Measurements from ENCODE around the gene CHRM1.
"Not testable (repeated sequence)": the region's sequence is repeated elsewhere in the genome, so short reads cannot be mapped to it uniquely, and the experiment has no call there.

The CHRM1 gene

GRCh38 chr11:62921201-62921572 lies at the start of gene CHRM1:
TSS of gene CHRM1 (minus strand) at chr11:62921363. CDS start at chr11:62911100, 10,263 bp downstream.
- DNase-seq, result no peak

GRCh38 chr11:62965574-62965973 lies 44.4 kb upstream of the CHRM1 start:
- no peak for DNase-seq

- no peak for DNase-seq
Measured at GRCh38 chr11:62962391-62962790, 41.2 kb upstream of the CHRM1 start.

DNA sequence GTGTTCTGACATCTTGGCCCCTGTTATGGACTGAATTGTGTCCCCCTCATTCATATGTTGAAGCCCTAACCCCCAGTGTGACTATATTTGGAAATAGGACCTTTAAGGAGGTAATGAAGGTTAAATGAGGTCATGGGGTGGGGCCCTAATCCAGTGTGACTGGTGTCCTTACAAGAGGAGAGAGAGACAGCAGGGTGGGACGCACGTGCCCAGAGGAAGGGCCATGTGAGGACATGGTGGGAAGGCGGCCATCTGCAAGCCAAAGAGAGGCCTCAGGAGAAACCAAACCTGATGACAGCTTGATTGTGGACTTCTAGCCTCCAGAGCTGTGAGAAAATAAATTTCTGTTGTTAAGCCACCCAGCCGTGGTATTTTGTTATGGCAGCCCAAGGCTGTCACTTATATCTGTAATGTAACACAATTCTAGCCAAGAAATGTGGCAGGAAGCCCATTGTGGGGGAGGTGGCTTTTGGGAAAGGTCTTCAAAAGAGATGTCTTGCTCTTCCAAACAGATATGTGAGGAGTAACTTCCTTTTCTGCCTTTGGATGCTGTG lies 39.9 kb upstream of the CHRM1 start:
- no peak for DNase-seq

DNA sequence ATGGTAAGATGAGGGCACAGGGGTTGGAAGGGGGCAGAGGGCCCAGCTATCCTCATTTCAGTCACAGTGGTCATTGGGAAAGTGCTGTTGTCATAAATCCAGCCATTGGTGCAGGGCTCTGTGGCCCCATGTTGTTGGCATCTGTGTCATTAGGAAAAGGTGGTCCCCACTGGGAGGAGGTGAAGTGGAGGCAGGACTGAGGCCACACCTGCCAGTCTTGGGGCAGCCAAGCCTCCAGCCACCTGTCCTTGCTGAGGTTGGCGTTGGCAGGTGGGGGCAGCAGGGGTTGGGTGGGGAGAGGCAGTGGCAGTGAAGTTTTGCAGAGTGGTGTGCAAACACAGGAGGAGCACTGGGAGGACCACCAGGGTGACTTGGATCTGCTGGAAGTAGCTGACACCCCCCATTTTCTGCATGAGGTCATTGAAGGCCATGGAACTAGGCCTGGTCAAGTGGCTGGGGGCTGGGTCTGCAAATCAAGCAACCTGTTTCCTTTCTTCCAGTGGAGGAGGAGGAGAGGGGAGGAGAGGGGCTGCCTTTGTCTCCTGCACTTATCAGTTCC lies 38.3 kb upstream of the CHRM1 start:
- DNase-seq, result no peak

GRCh38 chr11:62958547-62959421 lies 37.6 kb upstream of the CHRM1 start:
- DNase-seq, result no peak

DNA sequence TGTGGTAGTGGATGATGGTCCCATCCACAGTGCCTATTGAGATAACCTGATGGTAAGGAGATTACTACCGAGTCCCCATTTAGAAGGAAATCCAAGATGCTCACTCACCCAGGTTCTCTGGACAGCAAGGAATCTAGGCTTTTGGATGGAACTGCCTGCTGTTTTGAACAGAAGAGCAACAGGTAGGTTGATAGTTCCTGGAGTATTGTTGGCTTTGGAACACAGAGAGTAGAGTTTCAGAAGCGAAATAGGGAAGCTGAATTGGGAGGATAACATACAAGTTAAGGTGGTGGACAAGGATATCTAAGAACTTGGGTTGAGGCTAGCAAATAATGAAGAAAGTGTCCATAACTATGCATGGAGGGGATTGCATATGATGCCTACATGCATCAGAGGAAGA lies 36.0 kb upstream of the CHRM1 start:
- DNase-seq, result no peak

GRCh38 chr11:62954478-62954877 lies 33.3 kb upstream of the CHRM1 start:
- DNase-seq, result no peak

- DNase-seq, result no peak
Measured at GRCh38 chr11:62953811-62954210, 32.6 kb upstream of the CHRM1 start.

GRCh38 chr11:62948765-62949320 lies 27.7 kb upstream of the CHRM1 start:
- no peak for DNase-seq

GRCh38 chr11:62945538-62945937 lies 24.4 kb upstream of the CHRM1 start:
- DNase-seq, result not testable (repeated sequence)

DNA sequence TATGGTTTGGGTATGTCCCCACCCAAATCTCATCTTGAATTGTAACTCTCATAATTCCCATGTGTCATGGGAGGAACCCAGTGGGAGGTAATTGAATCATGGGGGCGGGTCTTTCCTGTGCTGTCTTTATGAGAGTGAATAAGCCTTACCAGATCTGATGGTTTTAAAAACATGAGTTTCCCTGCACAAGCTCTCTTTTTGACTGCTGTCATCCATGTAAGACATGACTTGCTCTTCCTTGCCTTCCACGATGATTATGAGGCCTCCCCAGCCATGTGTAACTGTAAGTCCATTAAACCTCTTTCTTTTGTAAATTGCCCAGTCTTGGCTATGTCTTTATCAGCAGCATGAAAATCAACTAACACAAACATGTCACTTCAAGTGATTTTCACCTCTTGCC lies 16.4 kb upstream of the CHRM1 start:
- not testable (repeated sequence) for DNase-seq

GRCh38 chr11:62934496-62934785 lies 13.3 kb upstream of the CHRM1 start:
- no peak for DNase-seq

DNA sequence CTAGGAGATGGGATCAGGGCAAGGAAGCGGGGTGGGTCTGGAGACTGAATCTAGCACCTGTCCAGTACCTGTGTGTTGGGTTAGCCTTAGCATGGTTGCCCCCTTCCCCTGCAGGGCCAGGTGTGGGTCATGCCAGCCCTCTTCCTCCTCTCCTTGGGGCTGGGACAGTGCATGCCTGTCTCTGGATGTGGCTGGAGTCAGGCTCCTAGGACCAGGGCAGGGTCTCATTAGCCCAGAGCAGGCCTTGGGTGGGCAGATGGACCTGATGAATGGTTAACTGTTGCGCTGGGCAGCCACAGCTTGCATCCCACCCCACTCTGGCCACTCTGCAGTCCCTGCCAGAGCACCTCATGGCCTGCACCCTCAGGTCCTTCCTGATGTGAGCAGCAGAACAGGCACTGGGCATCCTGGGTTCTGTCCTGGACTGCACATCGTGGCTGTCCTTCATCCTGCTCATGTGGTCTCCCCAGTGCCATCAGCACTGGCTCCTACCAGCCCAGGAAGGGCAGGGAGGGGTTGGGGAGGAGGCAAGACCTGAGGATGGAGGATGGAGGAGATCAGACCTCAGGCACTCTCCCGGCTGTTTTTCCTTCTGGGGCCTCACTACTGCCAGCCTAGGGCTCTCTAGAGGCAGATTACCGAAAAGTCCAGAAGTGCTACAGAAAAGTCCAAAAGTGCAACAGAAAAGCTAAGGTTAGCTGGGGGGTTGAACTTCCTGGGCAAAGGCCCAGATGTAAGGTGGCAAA lies 12.8 kb upstream of the CHRM1 start:
- DNase-seq, result no peak

DNA sequence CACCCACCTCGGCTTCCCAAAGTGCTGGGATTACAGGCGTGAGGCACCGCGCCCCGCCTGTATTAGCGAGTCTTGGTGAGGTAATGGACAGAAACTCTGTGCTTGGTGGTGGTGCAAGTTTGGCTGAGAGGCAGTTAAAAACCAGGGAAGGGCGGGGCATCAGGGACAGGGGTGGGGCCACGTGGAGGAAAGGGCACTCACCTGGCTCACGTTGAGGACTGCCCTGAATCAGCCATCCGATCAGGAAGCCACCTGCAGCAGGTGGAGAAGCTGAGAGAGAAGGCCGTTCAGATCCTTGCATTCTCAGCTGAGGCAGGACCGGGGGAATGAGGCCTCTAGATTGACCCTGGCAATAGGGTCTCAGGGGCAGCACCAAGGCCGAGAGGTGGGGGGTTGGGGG lies 12.1 kb upstream of the CHRM1 start:
- DNase-seq, result no peak

GRCh38 chr11:62931499-62932278 lies 10.5 kb upstream of the CHRM1 start:
- DNase-seq, result no peak

- no peak for DNase-seq
Measured at GRCh38 chr11:62930666-62931065, 9.5 kb upstream of the CHRM1 start.

DNA sequence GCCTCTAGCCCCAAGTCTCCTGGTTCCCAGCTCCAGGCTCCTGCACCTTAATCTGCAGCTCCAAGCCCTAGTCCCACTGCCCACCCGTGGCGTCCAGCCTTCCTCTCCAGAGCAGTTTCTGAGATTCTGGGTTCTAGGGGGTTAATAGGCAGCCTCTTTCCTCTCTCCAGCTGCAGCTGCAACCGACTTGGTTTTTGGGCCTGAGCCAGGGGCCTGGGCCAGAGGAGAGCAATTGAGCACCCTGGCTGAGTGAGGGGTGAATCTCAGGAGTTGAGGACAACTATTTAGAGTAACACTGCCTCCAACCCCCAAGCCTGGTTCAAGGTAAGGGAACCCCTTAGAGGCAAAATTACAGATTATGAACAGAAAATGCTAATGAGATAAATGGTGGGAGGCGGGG lies 9.0 kb upstream of the CHRM1 start:
- no peak for DNase-seq

DNA sequence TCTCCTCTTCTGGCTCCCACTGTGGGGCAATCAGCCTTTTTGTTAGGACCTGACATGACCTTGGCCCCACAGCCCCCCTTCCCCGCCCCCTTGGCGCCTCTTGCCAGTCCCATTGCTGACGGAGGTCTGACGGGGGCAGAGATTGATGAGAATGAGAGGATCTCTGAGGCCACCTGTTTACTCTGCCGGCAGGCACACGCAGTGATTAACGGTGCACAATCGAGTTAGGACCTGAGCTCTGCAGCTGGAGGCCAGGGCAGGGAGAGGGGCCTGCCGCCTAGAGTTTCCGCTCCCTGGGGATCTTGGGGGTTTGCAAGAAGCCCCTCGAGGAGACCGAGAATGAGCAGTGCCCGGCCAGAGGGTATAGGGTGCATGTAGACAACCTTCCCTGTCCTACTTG lies 6.8 kb upstream of the CHRM1 start:
- no peak for DNase-seq

- DNase-seq, result no peak
Measured at GRCh38 chr11:62926680-62927455, 5.7 kb upstream of the CHRM1 start.

- no peak for DNase-seq
Measured at GRCh38 chr11:62925745-62926679, 4.8 kb upstream of the CHRM1 start.

Measured in KG1 (cell line).